Stimulated activated CD4-positive, alpha-beta T cell treated with anti-CD3 and anti-CD28 coated beads, Interleukin-4, amount 100 ng/mL, for 48 hours (primary cell): ENCODE data around the gene TMED6.
A peak's percentile ranks its signal among the peaks of the same experiment; 100 is the strongest.

Source experiments
- DNase-seq, 2 donors: peaks; one replicate each; pipeline ENCODE4 v3.0.0-alpha.2; 2020; ENCODE audit warnings: low read depth in 2 of 2

The TMED6 gene

GRCh38 chr16:69351309-69352027, at the start of gene TMED6:
Gene TMED6 (minus strand): TSS chr16:69351786. CDS start chr16:69351753, 33 bp downstream.
- no peak for DNase-seq

GRCh38 chr16:69399361-69399760, 47.8 kb upstream of the TMED6 start:
- DNase-seq, result no peak

- no peak for DNase-seq
These were observed 46.4 kb upstream of the TMED6 start for GRCh38 chr16:69397821-69398521.

GRCh38 chr16:69396187-69397061, 44.8 kb upstream of the TMED6 start:
- peak; percentile 58 to 61 for DNase-seq

- no peak for DNase-seq
These were observed 44.2 kb upstream of the TMED6 start for GRCh38 chr16:69395859-69396186.

GRCh38 chr16:69393898-69394849, 42.6 kb upstream of the TMED6 start:
- no peak for DNase-seq

GRCh38 chr16:69386596-69386995, 35.0 kb upstream of the TMED6 start:
- DNase-seq, result no peak

GRCh38 chr16:69384974-69385373, 33.4 kb upstream of the TMED6 start:
- no peak for DNase-seq

GRCh38 chr16:69382421-69382820, 30.8 kb upstream of the TMED6 start:
- DNase-seq, result no peak

- no peak for DNase-seq
These were observed 29.6 kb upstream of the TMED6 start for GRCh38 chr16:69381231-69381630.

GRCh38 chr16:69378760-69379159, 27.2 kb upstream of the TMED6 start:
- DNase-seq, result no peak

GRCh38 chr16:69378036-69378435, 26.4 kb upstream of the TMED6 start:
- no peak for DNase-seq

GRCh38 chr16:69376393-69377059, 24.9 kb upstream of the TMED6 start:
- no peak for DNase-seq

GRCh38 chr16:69373019-69373418, 21.4 kb upstream of the TMED6 start:
- DNase-seq, result no peak

GRCh38 chr16:69371564-69371963, 20.0 kb upstream of the TMED6 start:
- DNase-seq, result no peak

- DNase-seq, result no peak
These were observed 17.3 kb upstream of the TMED6 start for GRCh38 chr16:69368866-69369265.

GRCh38 chr16:69367980-69368379, 16.4 kb upstream of the TMED6 start:
- DNase-seq, result no peak

GRCh38 chr16:69366431-69366830, 14.8 kb upstream of the TMED6 start:
- DNase-seq, result peak in 1 of 2 donors; percentile 28

- no peak for DNase-seq
These were observed 14.3 kb upstream of the TMED6 start for GRCh38 chr16:69365901-69366300.

- DNase-seq, result no peak
These were observed 12.5 kb upstream of the TMED6 start for GRCh38 chr16:69364088-69364487.

GRCh38 chr16:69363281-69363717, 11.7 kb upstream of the TMED6 start:
- no peak for DNase-seq
